HepG2 (cell line): ENCODE data around the gene STX5. TPM values are rescaled to one million over a fixed set of nuclear protein-coding genes. Genes with fewer than 3 reads are reported as not detected.

Experiments used
- ATF7 ChIP-seq, 2 experiments: fragments of 450-650 bp in 1 of 2; sonication (generic) in 1 of 2; formaldehyde crosslinking in 1 of 2; IDR thresholded peaks; 2 replicates each; pipeline versions ENCODE4 v1.4.0 to v1.6.1; 2016 to 2020; ENCODE audit warnings: antibody characterized with exemption in 1 of 2, mild to moderate bottlenecking in 1 of 2, missing genetic modification reagents in 1 of 2
- CBX1 ChIP-seq: IDR thresholded peaks from one replicate; pipeline ENCODE4 v1.6.1; 2016; ENCODE audit warnings: antibody characterized with exemption, low read depth
- CC2D1A ChIP-seq: sonication (generic); formaldehyde crosslinking; IDR thresholded peaks from 2 replicates; pipeline ENCODE4 v1.8.1; 2023; ENCODE audit warnings: mild to moderate bottlenecking, missing genetic modification reagents
- CENPX ChIP-seq: sonication (generic); formaldehyde crosslinking; IDR thresholded peaks from 2 replicates; pipeline ENCODE4 v1.9.0; 2021; ENCODE audit warnings: mild to moderate bottlenecking, missing genetic modification reagents, moderate library complexity
- FOXK1 ChIP-seq: sonication (generic); formaldehyde crosslinking; IDR thresholded peaks from 2 replicates; pipeline ENCODE4 v1.4.0; 2020; ENCODE audit warnings: low read depth, missing genetic modification reagents, borderline replicate concordance
- FOXK2 ChIP-seq: fragments of 450-650 bp; IDR thresholded peaks from 2 replicates; pipeline ENCODE4 v1.6.1; 2016
- HOXA5 ChIP-seq: sonication (generic); formaldehyde crosslinking; IDR thresholded peaks from 2 replicates; pipeline ENCODE4 v1.4.0; 2020; ENCODE audit warnings: missing genetic modification reagents
- MIER3 ChIP-seq: IDR thresholded peaks from 2 replicates; pipeline ENCODE4 v1.6.1; 2016; ENCODE audit warnings: missing compliant biosample characterization, borderline replicate concordance
- MTF2 ChIP-seq: sonication (generic); formaldehyde crosslinking; IDR thresholded peaks from 2 replicates; pipeline ENCODE4 v1.5.0; 2020; ENCODE audit warnings: missing genetic modification reagents, borderline replicate concordance
- SRF ChIP-seq: IDR thresholded peaks from 2 replicates; pipeline ENCODE4 v1.6.1; 2011; ENCODE audit warnings: mild to moderate bottlenecking, low read depth, low read length, moderate library complexity
- TAF1 ChIP-seq: sonication (generic); formaldehyde crosslinking; IDR thresholded peaks from 2 replicates; pipeline ENCODE4 v1.4.0; 2020; ENCODE audit warnings: missing genetic modification reagents
- TMF1 ChIP-seq: sonication (generic); formaldehyde crosslinking; IDR thresholded peaks from 2 replicates; pipeline ENCODE4 v1.8.1; 2022; ENCODE audit warnings: low read depth, missing genetic modification reagents
- TP53 ChIP-seq: sonication (generic); formaldehyde crosslinking; conservative IDR thresholded peaks from 2 replicates; pipeline ENCODE4 v1.4.0; 2020; ENCODE audit warnings: missing genetic modification reagents
- WIZ ChIP-seq: sonication (generic); formaldehyde crosslinking; IDR thresholded peaks from 2 replicates; pipeline ENCODE4 v1.5.1; 2020; ENCODE audit warnings: mild to moderate bottlenecking, missing genetic modification reagents
- ZFX ChIP-seq: sonication (generic); formaldehyde crosslinking; IDR thresholded peaks from 2 replicates; pipeline ENCODE4 v1.4.0; 2020; ENCODE audit warnings: mild to moderate bottlenecking, low read depth, missing genetic modification reagents, moderate library complexity
- ZNF468 ChIP-seq: sonication (generic); formaldehyde crosslinking; IDR thresholded peaks from 2 replicates; pipeline ENCODE4 v1.8.0; 2022; ENCODE audit warnings: mild to moderate bottlenecking, moderate library complexity, missing genetic modification reagents
- ZNF83 ChIP-seq: sonication (generic); formaldehyde crosslinking; IDR thresholded peaks from 2 replicates; pipeline ENCODE4 v1.4.0; 2020; ENCODE audit warnings: missing genetic modification reagents, mild to moderate bottlenecking, borderline replicate concordance
- ZSCAN22 ChIP-seq: sonication (generic); formaldehyde crosslinking; IDR thresholded peaks from 2 replicates; pipeline ENCODE4 v1.4.0; 2020; ENCODE audit warnings: mild to moderate bottlenecking, missing genetic modification reagents
- ZSCAN9 ChIP-seq: IDR thresholded peaks from 2 replicates; pipeline ENCODE4 v1.6.1; 2016; ENCODE audit warnings: borderline replicate concordance
- polyA plus RNA-seq, 8 experiments: library from polyadenylated mRNA; depleted of rRNA in 3 of 8; stranded (reverse) in 7 of 8; unstranded in 1 of 8; fragments of >200 nt; fragmentation: Illumina TruSeq in 4 of 8; extraction: Trizol in 4 of 8; gene quantifications; 2 replicates each; pipeline versions ENCODE4 v1.2.1 to v1.2.3, GENCODE V29; 2011 to 2016; ENCODE audit warnings: low read depth in 4 of 8, missing spikeins in 1 of 8, mixed read lengths in 1 of 8; ENCODE audit not compliant: insufficient read depth in 1 of 8
- total RNA-seq, 5 experiments: library from RNA; depleted of rRNA; stranded (reverse); fragments of >200 nt; fragmentation: Illumina TruSeq; extraction: Trizol; gene quantifications; 2 replicates each; pipeline ENCODE4 v1.2.3, GENCODE V29; 2016; ENCODE audit warnings: low read depth in 1 of 5
- TF ChIP-seq, protein P1 (sequence below): sonication (generic); formaldehyde crosslinking; IDR thresholded peaks from 2 replicates; pipeline ENCODE4 v1.5.0; 2020; ENCODE audit warnings: mild to moderate bottlenecking, missing genetic modification reagents, borderline replicate concordance
- TF ChIP-seq, protein P2 (sequence below): sonication (generic); formaldehyde crosslinking; IDR thresholded peaks from 2 replicates; pipeline ENCODE4 v1.4.0; 2020; ENCODE audit warnings: missing genetic modification reagents
- TF ChIP-seq, protein P3 (sequence below): sonication (generic); formaldehyde crosslinking; IDR thresholded peaks from 2 replicates; pipeline ENCODE4 v1.4.0; 2020; ENCODE audit warnings: missing genetic modification reagents

Gene STX5
- total and polyA plus RNA-seq, 2 of the 13 experiments (the other 11 are each of a cell fraction or from before 2014, with no cell fraction given) = 26.9 to 30.0 TPM

DNA sequence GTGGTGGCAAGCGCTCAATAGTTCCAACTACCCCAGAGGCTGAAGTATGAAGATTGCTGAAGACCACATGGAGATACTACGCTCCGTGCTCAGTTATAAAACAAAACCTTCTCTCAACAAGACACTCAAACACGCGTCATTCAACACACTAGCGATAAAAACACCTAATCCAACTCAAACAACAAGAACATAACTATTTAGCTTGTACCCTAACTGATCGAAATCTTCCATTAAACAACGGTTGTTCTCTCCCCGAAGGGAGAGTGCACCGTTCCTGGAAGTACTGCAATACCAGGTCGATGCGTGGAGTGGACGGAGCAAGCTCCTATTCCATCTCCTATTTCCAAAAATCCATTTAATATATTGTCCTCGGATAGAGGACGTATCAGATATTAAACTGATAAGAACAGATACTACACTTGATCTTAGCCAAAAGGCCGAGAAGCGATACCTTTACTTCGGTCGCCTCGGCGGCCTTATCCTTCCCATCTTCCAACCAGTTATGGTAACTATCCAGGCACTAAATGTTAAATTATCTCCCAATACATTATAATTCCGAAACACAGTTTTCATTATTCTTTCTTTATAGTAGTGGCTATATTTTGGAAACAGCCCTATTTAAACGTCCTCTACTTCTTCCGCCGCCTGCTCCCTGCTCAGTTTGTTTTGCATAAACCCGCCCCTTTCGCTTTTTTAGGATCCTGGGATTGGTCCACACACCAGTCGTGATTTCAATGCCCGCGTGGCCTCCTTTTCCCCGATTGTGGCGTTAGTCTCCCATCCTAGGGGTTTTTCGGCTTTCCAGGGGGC lies 9.7 kb upstream of the STX5 start (continued):
- TF ChIP-seq, protein P1, sequence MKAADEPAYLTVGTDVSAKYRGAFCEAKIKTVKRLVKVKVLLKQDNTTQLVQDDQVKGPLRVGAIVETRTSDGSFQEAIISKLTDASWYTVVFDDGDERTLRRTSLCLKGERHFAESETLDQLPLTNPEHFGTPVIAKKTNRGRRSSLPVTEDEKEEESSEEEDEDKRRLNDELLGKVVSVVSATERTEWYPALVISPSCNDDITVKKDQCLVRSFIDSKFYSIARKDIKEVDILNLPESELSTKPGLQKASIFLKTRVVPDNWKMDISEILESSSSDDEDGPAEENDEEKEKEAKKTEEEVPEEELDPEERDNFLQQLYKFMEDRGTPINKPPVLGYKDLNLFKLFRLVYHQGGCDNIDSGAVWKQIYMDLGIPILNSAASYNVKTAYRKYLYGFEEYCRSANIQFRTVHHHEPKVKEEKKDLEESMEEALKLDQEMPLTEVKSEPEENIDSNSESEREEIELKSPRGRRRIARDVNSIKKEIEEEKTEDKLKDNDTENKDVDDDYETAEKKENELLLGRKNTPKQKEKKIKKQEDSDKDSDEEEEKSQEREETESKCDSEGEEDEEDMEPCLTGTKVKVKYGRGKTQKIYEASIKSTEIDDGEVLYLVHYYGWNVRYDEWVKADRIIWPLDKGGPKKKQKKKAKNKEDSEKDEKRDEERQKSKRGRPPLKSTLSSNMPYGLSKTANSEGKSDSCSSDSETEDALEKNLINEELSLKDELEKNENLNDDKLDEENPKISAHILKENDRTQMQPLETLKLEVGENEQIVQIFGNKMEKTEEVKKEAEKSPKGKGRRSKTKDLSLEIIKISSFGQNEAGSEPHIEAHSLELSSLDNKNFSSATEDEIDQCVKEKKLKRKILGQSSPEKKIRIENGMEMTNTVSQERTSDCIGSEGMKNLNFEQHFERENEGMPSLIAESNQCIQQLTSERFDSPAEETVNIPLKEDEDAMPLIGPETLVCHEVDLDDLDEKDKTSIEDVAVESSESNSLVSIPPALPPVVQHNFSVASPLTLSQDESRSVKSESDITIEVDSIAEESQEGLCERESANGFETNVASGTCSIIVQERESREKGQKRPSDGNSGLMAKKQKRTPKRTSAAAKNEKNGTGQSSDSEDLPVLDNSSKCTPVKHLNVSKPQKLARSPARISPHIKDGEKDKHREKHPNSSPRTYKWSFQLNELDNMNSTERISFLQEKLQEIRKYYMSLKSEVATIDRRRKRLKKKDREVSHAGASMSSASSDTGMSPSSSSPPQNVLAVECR (CRISPR knock-in tag) = peak; percentile 48; the same call in 1 of the 2 replicates
- TF ChIP-seq CENPX (CRISPR knock-in tag) (no peak), ZFX (CRISPR knock-in tag) (no peak), CC2D1A (CRISPR knock-in tag) (no peak), TP53 (CRISPR knock-in tag) (peak; percentile 91), ZNF468 (CRISPR knock-in tag) (no peak), ZNF83 (CRISPR knock-in tag) (no peak), MIER3 (peak; percentile 97; the same call in 1 of the 2 replicates), WIZ (CRISPR knock-in tag) (no peak), CBX1 (peak; percentile 100), HOXA5 (CRISPR knock-in tag) (peak; percentile 97), SRF (peak; percentile 43; the same call in 1 of the 2 replicates), TMF1 (CRISPR knock-in tag) (peak; percentile 24; the same call in 1 of the 2 replicates), FOXK2 (peak; percentile 88), FOXK1 (CRISPR knock-in tag) (no peak; the same call in 1 of the 2 replicates), ATF7 (IDR thresholded peaks at IDR 0.05) (peak; percentile 38), ATF7 (CRISPR knock-in tag; IDR thresholded peaks at IDR 0.05) (no peak; the same call in 1 of the 2 replicates), ZSCAN9 (CRISPR knock-in tag) (peak; percentile 99), MTF2 (CRISPR knock-in tag) (no peak), TAF1 (CRISPR knock-in tag) (peak; percentile 64; the same call in 1 of the 2 replicates), ZSCAN22 (CRISPR knock-in tag) (no peak; the same call in none of the 2 replicates)
- TF ChIP-seq, protein P2, sequence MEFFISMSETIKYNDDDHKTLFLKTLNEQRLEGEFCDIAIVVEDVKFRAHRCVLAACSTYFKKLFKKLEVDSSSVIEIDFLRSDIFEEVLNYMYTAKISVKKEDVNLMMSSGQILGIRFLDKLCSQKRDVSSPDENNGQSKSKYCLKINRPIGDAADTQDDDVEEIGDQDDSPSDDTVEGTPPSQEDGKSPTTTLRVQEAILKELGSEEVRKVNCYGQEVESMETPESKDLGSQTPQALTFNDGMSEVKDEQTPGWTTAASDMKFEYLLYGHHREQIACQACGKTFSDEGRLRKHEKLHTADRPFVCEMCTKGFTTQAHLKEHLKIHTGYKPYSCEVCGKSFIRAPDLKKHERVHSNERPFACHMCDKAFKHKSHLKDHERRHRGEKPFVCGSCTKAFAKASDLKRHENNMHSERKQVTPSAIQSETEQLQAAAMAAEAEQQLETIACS (CRISPR knock-in tag) = 0 out of 2 replicates have a peak, but pooled peaks have one; percentile 48
- TF ChIP-seq, protein P3, sequence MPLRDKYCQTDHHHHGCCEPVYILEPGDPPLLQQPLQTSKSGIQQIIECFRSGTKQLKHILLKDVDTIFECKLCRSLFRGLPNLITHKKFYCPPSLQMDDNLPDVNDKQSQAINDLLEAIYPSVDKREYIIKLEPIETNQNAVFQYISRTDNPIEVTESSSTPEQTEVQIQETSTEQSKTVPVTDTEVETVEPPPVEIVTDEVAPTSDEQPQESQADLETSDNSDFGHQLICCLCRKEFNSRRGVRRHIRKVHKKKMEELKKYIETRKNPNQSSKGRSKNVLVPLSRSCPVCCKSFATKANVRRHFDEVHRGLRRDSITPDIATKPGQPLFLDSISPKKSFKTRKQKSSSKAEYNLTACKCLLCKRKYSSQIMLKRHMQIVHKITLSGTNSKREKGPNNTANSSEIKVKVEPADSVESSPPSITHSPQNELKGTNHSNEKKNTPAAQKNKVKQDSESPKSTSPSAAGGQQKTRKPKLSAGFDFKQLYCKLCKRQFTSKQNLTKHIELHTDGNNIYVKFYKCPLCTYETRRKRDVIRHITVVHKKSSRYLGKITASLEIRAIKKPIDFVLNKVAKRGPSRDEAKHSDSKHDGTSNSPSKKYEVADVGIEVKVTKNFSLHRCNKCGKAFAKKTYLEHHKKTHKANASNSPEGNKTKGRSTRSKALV (CRISPR knock-in tag) = peak; percentile 91
